GM10266 (cell line): ENCODE data around the gene TCTN3.
"Not testable (repeated sequence)": the region's sequence is repeated elsewhere in the genome, so short reads cannot be mapped to it uniquely, and the experiment has no call there.

Experiments
- DNase-seq: peaks from one replicate; pipeline ENCODE4 v3.0.0; 2012; ENCODE audit errors: extremely low spot score
- CTCF ChIP-seq: IDR thresholded peaks from 2 replicates; pipeline ENCODE4 v1.5.1; 2012; ENCODE audit warnings: mild to moderate bottlenecking, low read depth; ENCODE audit not compliant: control insufficient read depth, insufficient read depth; ENCODE audit errors: missing control alignments

Gene TCTN3

DNA sequence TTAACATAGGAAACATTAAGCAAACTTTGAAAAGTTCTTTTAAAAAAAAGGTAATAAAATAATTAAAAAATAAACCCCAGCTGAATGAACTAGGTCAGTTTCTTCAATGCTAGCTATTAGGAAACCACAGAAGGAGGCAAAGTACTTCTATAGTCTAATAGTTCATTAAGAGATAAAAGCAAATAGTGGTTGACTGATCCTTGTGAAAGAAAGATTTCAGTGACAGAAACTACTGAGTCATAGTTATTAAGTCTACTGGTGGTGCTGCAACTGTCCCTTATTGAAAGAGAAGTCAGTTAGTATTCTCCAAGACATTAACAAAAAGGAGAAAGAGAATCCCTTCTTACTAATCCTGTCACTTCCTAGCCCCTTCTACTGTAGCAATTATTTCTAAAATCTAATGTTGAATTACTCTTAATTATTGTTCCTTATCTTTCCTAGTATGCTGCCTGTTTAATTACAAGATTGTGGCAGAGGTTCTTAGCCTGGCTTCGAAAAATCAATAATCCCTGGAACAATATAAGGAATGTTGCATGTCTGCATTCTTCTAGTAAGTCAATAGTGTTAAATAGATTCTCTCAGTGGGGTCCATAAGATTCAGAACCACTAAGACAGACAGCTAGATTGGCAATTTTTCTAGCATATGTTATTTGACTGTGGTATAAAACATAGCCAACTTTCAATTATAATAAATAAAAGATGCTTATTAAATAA, 18.2 kb downstream of the TCTN3 start:
- TF ChIP-seq CTCF: no peak
- no peak for DNase-seq

DNA sequence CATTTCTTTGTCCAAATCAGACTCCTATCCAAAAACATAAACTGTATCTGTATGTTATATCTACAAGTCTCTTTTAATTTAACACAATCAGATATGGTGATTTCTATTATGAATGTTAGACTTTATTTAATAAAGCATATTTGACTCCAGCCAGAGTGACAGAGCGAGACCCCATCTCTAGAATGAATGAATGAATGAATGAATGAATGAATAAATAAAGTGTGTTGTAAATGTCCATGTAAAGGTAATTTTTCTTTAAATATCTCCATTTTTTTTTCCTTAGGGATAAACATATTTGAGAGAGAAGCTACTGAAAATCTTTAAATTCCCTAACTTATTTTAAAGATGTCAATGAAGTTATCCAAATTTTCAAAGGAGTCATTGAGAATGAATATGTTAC, 19.1 kb downstream of the TCTN3 start:
- DNase-seq: no peak
- TF ChIP-seq CTCF: no peak

GRCh38 chr10:95672641-95673040, 21.1 kb downstream of the TCTN3 start:
- DNase-seq: not testable (repeated sequence)

DNA sequence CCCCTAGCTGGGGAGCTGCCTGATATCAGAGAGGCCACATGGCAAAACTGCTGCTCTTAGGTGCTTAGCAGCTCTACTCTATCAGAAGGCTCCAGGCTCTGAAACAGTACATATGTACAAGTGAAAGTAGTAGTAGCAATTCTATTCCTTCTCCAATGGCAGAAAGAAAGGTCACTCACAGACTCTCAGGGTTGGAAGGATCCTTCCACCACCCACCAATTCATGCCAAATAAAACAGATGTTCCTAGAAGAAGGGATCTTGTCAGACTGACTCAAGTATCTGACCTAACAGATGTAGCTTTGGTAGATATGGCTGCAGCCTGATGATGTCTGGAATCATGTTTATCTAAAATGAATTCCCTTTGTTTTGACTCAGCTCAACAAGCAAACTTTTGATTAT, 29.2 kb downstream of the TCTN3 start:
- DNase-seq: no peak
- no peak for TF ChIP-seq CTCF

GRCh38 chr10:95663496-95663895, 30.2 kb downstream of the TCTN3 start:
- TF ChIP-seq CTCF: no peak
- DNase-seq: no peak

DNA sequence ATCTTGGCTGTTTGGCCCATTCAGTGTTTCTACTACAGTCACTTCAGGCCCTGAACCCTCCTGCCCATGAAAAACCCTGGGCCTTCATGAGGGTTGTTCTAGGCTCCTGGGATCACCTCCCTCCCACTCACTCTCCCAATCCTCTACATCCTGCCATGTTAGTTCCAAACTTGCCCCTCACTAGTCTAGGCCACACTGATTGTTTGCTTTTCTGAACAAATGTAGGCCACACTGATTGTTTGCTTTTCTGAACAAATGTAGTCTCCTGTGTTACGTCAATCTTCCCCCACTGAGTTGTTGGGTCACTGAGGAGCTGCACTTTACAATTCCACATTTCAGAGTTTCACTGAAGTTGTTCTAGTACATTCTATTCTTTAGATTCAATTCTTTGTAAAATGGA, 31.9 kb downstream of the TCTN3 start:
- DNase-seq: no peak

DNA sequence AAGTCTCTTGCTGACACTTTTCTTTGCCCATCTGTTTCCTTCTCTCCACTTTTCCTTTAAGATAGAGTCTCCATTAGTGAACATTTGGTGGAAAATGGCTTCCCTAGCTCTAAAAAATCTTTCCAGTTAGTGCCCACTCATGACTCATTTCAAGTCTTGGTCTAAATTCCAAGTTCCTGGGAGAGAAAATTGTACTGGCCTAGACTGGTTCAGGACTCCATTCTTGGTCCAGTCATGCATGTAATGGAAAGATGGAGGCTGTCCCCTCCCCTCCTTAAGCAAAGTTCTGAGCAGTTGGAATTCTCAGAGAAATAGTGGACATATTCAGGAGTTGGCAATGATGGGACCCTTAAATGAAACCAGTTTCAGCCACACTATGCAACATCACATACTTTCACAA, 33.4 kb downstream of the TCTN3 start:
- DNase-seq: no peak
- no peak for TF ChIP-seq CTCF

More for the DNA sequence above, 31.9 kb downstream of the TCTN3 start:
- TF ChIP-seq CTCF: no peak

DNA sequence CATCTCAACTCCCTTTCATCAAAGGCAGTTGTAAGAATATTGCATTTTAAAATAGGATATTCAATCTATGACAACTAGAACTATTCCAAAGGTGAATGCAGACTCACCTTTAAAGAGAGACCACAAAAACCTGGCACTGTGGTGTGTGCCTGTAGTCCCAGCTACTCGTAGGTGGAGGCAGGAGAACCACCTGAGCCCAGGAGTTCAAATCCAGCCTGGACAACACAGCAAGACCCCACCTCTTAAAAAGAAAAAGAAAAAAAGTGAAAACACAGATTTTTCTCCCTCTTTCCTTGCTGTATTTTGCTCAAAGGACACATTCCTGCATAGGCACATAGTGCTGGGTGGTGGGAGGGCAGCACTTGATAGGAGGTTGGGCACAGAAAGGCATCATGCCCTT, 36.5 kb downstream of the TCTN3 start:
- no peak for DNase-seq
- no peak for TF ChIP-seq CTCF
